ENCODE data around the gene MREG. TPM values are rescaled to one million over a fixed set of nuclear protein-coding genes. Genes with fewer than 3 reads are reported as not detected.

Gene MREG
- total RNA-seq, 1 experiment from 2014 or later, result 15.9 TPM

GRCh38 chr2:215914054-215914776, 99.1 kb downstream of the MREG start:
- intact Hi-C loops (cut with micrococcal nuclease; ENCODE audit: unreplicated experiment), result no loop called here
- ChIA-PET POLR2A (ENCODE audit: low non-redundant PET) (interaction anchor here (0.7 kb wide), 1 partner anchor 404 kb away, joined by 5 read pairs; no protein-coding TSS in a partner anchor), CTCF (interaction anchor here (0.7 kb wide), 1 partner anchor 14 kb away, joined by 3 read pairs; no protein-coding TSS in a partner anchor)
- H3K9me3 ChIP-seq (ENCODE audit: low read depth, low read length, poor library complexity, severe bottlenecking), result no peaks in the 10 kb centered on the region
- no TSS peak for BruUV-seq (replicated peaks)
- H3K27me3 ChIP-seq (replicated peaks; ENCODE audit: insufficient read depth, low read depth, low read length, poor library complexity), result no peaks in the 10 kb centered on the region
- H3K4me1 ChIP-seq (ENCODE audit: insufficient read depth, low read length, poor library complexity, severe bottlenecking), result peaks cover 14% of the 10 kb centered on the region
- no peak overlapping the region for H3K27ac ChIP-seq (ENCODE audit: low read depth, low read length, poor library complexity, severe bottlenecking)
- H3K36me3 ChIP-seq (ENCODE audit: insufficient read depth, low read length, poor library complexity, severe bottlenecking), result no peaks in the 10 kb centered on the region
- no peak overlapping the region for H3K4me3 ChIP-seq (ENCODE audit: low read depth, low read length, poor library complexity, severe bottlenecking)
- TF ChIP-seq EZH2 (IDR thresholded peaks at IDR 0.05; ENCODE audit: borderline replicate concordance, low read depth, low read length, poor library complexity, severe bottlenecking), result no peak
- TF ChIP-seq, protein P1, sequence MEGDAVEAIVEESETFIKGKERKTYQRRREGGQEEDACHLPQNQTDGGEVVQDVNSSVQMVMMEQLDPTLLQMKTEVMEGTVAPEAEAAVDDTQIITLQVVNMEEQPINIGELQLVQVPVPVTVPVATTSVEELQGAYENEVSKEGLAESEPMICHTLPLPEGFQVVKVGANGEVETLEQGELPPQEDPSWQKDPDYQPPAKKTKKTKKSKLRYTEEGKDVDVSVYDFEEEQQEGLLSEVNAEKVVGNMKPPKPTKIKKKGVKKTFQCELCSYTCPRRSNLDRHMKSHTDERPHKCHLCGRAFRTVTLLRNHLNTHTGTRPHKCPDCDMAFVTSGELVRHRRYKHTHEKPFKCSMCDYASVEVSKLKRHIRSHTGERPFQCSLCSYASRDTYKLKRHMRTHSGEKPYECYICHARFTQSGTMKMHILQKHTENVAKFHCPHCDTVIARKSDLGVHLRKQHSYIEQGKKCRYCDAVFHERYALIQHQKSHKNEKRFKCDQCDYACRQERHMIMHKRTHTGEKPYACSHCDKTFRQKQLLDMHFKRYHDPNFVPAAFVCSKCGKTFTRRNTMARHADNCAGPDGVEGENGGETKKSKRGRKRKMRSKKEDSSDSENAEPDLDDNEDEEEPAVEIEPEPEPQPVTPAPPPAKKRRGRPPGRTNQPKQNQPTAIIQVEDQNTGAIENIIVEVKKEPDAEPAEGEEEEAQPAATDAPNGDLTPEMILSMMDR (conservative IDR thresholded peaks at IDR 0.05; ENCODE audit: low read depth, low read length), result no peak
- no peak for DNase-seq (ENCODE audit: low spot score)

DNA sequence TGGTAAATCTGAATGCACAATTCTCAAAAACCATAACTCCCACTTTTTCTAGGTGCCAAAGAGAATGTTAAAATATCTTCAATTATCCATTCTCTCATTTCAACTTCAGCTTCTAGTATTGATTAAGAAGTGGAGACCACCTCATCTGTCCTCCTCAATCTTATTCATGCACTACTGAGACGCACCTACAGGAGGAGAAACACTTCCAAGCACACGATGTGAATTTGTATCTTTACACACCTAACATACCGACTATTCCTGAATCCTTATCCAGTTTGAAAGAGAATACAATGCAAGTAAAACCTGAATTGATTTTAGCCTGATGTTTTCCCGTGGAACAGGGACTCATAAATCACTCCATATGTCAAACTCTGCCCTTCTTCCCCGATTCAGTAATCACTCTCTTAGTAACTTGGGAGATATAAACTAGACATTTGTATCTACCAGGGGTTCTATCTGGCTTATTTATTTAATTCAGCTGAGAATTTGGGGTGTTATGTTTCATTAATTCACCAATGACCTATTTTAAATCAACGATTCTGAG, 101.0 kb downstream of the MREG start:
- TF ChIP-seq EZH2 (IDR thresholded peaks at IDR 0.05; ENCODE audit: borderline replicate concordance, low read depth, low read length, poor library complexity, severe bottlenecking), result no peak
- TF ChIP-seq, protein P1 (conservative IDR thresholded peaks at IDR 0.05; ENCODE audit: low read depth, low read length), result no peak
- H3K36me3 ChIP-seq (ENCODE audit: insufficient read depth, low read length, poor library complexity, severe bottlenecking), result no peaks in the 10 kb centered on the region
- POLR2A ChIA-PET (ENCODE audit: low non-redundant PET), result no interaction called here
- intact Hi-C loops (cut with micrococcal nuclease; ENCODE audit: unreplicated experiment), result no loop called here
- no peak overlapping the region for H3K4me3 ChIP-seq (ENCODE audit: low read depth, low read length, poor library complexity, severe bottlenecking)
- no peak for DNase-seq (ENCODE audit: low spot score)
- no peaks in the 10 kb centered on the region for H3K4me1 ChIP-seq (ENCODE audit: insufficient read depth, low read length, poor library complexity, severe bottlenecking)
- no peaks in the 10 kb centered on the region for H3K9me3 ChIP-seq (ENCODE audit: low read depth, low read length, poor library complexity, severe bottlenecking)
- no peaks in the 10 kb centered on the region for H3K27me3 ChIP-seq (replicated peaks; ENCODE audit: insufficient read depth, low read depth, low read length, poor library complexity)
- no TSS peak for BruUV-seq (replicated peaks)
- CTCF ChIA-PET, result no interaction called here
- no peak overlapping the region for H3K27ac ChIP-seq (ENCODE audit: low read depth, low read length, poor library complexity, severe bottlenecking)

DNA sequence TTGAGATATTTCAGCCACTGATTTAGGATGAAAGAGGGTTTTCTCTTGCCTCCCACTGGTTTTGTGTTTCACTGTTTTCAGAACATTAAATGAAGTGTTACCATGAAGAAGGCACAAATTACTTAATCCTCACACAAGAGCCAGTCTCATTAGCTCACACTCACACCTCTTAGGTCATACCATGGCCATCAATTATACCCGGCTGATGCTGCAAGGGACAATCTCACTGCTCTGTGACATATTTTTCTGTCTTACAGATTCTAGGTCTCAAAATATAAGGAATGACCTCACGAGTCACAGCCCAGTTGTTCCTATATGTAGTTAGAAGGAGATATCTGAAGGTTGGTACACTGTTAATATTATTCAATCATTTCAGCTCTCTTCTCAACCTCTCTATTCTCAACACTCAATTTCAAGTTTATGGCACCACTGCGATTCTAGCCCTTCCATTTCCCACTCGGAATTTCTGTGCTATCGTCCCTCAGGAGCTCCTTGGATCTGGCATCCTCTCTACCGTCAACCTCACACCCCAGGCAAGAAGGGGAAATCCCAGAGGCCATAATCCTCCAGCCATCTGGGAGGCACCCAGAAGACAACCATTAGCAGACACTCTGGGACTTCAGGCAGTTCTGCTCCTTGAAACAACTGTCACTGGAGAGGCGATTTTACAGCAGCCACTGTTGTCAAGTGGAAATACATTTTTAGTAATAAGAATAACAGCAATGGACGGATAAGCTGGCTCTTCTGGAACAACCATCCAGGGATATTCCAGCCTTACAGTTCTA, 101.9 kb downstream of the MREG start:
- Histone ChIP-seq H3K4me3 (ENCODE audit: low read depth, low read length, poor library complexity, severe bottlenecking) (no peak overlapping the region), H3K9me3 (ENCODE audit: low read depth, low read length, poor library complexity, severe bottlenecking) (no peaks in the 10 kb centered on the region), H3K4me1 (ENCODE audit: insufficient read depth, low read length, poor library complexity, severe bottlenecking) (no peaks in the 10 kb centered on the region), H3K36me3 (ENCODE audit: insufficient read depth, low read length, poor library complexity, severe bottlenecking) (no peaks in the 10 kb centered on the region), H3K27ac (ENCODE audit: low read depth, low read length, poor library complexity, severe bottlenecking) (no peak overlapping the region), H3K27me3 (replicated peaks; ENCODE audit: insufficient read depth, low read depth, low read length, poor library complexity) (no peaks in the 10 kb centered on the region)
- ChIA-PET CTCF (no interaction called here), POLR2A (ENCODE audit: low non-redundant PET) (no interaction called here)
- BruUV-seq (replicated peaks), result no TSS peak
- no peak for DNase-seq (ENCODE audit: low spot score)
- TF ChIP-seq EZH2 (IDR thresholded peaks at IDR 0.05; ENCODE audit: borderline replicate concordance, low read depth, low read length, poor library complexity, severe bottlenecking), result no peak
- intact Hi-C loops (cut with micrococcal nuclease; ENCODE audit: unreplicated experiment), result no loop called here
